Endothelial cell of umbilical vein (primary cell): ENCODE data around the gene TOR4A. TPM values are rescaled to one million over a fixed set of nuclear protein-coding genes. Genes with fewer than 3 reads are reported as not detected.

ENCODE experiments used
- BruUV-seq: library from RNA; stranded (reverse); fragments of 400-500 nt; replicated peaks from 2 replicates; lab custom pipeline; 2021; lab: Mats Ljungman, UMichigan
- CTCF ChIA-PET: fragments of 300-600, 350-600 bp; sonication (Branson Sonifier 250); formaldehyde crosslinking; loops from one replicate; lab custom pipeline; 2021; ENCODE audit warnings: antibody characterized with exemption, inconsistent platforms; lab: Charles Lee
- POLR2A ChIA-PET: fragments of 300-600, 350-600 bp; sonication (Branson Sonifier 250); formaldehyde crosslinking; loops from one replicate; lab custom pipeline; 2021; ENCODE audit warnings: antibody characterized with exemption, inconsistent platforms; lab: Charles Lee
- DNase-seq: peaks from one replicate; pipeline ENCODE4 v3.0.0-alpha.2; 2011; ENCODE audit warnings: low read depth, low spot score
- FAIRE-seq: peaks from 2 replicates; lab custom pipeline; 2011; peaks lifted over from hg19 to GRCh38; lab: Jason Lieb, UNC
- H2AFZ ChIP-seq: 2 replicates; pipeline ENCODE4 v1.6.0; 2012; ENCODE audit warnings: low read depth, low read length, control low read depth, inconsistent platforms
- H3K27ac ChIP-seq: 2 replicates; pipeline ENCODE4 v1.5.1; 2011; ENCODE audit warnings: low read depth, mild to moderate bottlenecking, control low read depth, low read length, moderate library complexity; ENCODE audit not compliant: insufficient read depth
- H3K27me3 ChIP-seq, 2 experiments: 2 replicates each; pipeline versions ENCODE4 v1.6.0 to v1.6.1; 2011; ENCODE audit warnings: low read length in 2 of 2, mixed read lengths in 1 of 2; ENCODE audit not compliant: control insufficient read depth in 2 of 2, insufficient read depth in 2 of 2
- H3K36me3 ChIP-seq, 2 experiments: 2 replicates in 1 of 2; 3 replicates in 1 of 2; pipeline ENCODE4 v1.5.1; 2011; ENCODE audit warnings: low read length in 2 of 2, mild to moderate bottlenecking in 1 of 2, moderate library complexity in 1 of 2; ENCODE audit not compliant: control insufficient read depth in 2 of 2, insufficient read depth in 2 of 2; ENCODE audit errors: extremely low read depth in 1 of 2
- H3K4me1 ChIP-seq: 3 replicates; pipeline ENCODE4 v1.5.1; 2011; ENCODE audit warnings: mild to moderate bottlenecking, low read length; ENCODE audit not compliant: control insufficient read depth, insufficient read depth; ENCODE audit errors: extremely low read depth
- H3K4me2 ChIP-seq: 2 replicates; pipeline ENCODE4 v1.6.1; 2011; ENCODE audit warnings: low read length, control low read depth, mixed read lengths; ENCODE audit not compliant: insufficient read depth
- H3K4me3 ChIP-seq, 3 experiments: fragments of 200-600 bp in 1 of 3; sonication (generic), shearing (Covaris generic) in 1 of 3; replicated peaks in 1 of 3; 2 replicates each; pipeline ENCODE4 v1.5.1; 2011 to 2016; ENCODE audit warnings: control low read depth in 3 of 3, low read length in 3 of 3, mild to moderate bottlenecking in 2 of 3, inconsistent platforms in 1 of 3, low read depth in 1 of 3, moderate library complexity in 1 of 3; ENCODE audit not compliant: insufficient read depth in 1 of 3
- H3K79me2 ChIP-seq: 2 replicates; pipeline ENCODE4 v1.6.0; 2012; ENCODE audit warnings: low read length, inconsistent platforms; ENCODE audit not compliant: control insufficient read depth, insufficient read depth
- H3K9ac ChIP-seq: replicated peaks from 2 replicates; pipeline ENCODE3; 2011; ENCODE audit warnings: low read length, control low read depth; ENCODE audit not compliant: insufficient read depth; ENCODE audit errors: extremely low read depth
- H3K9me1 ChIP-seq: replicated peaks from 3 replicates; pipeline ENCODE4 v1.6.0; 2011; ENCODE audit warnings: mild to moderate bottlenecking, low read length; ENCODE audit not compliant: control insufficient read depth, insufficient read depth; ENCODE audit errors: extremely low read depth
- H3K9me3 ChIP-seq: replicated peaks from 2 replicates; pipeline ENCODE4 v1.5.1; 2012; ENCODE audit warnings: low read length, inconsistent platforms; ENCODE audit not compliant: control insufficient read depth, insufficient read depth
- H4K20me1 ChIP-seq: replicated peaks from 2 replicates; pipeline ENCODE3; 2011; ENCODE audit warnings: mild to moderate bottlenecking, low read length; ENCODE audit not compliant: control insufficient read depth, insufficient read depth; ENCODE audit errors: extremely low read depth
- CTCF ChIP-seq, 2 donors: IDR thresholded peaks; 1 replicate in 1 of 2; 2 replicates in 1 of 2; pipeline ENCODE4 v1.5.1; 2011; ENCODE audit warnings: low read length in 2 of 2, mild to moderate bottlenecking in 2 of 2, moderate library complexity in 2 of 2, control low read depth in 1 of 2, inconsistent platforms in 1 of 2, low read depth in 1 of 2; ENCODE audit not compliant: insufficient read depth in 1 of 2; ENCODE audit errors: extremely low read depth in 1 of 2
- EZH2 ChIP-seq: IDR thresholded peaks from 2 replicates; pipeline ENCODE4 v1.6.1; 2012; ENCODE audit warnings: borderline replicate concordance, low read depth, mild to moderate bottlenecking, moderate library complexity, low read length, inconsistent platforms; ENCODE audit not compliant: severe bottlenecking
- FOS ChIP-seq: IDR thresholded peaks from 2 replicates; pipeline ENCODE4 v1.6.1; 2011; ENCODE audit warnings: mild to moderate bottlenecking, low read length, moderate library complexity, borderline replicate concordance; ENCODE audit not compliant: insufficient read depth
- GATA2 ChIP-seq: IDR thresholded peaks from 2 replicates; pipeline ENCODE4 v1.7.0; 2011; ENCODE audit warnings: low read depth, mild to moderate bottlenecking, moderate library complexity, mixed read lengths, low read length; ENCODE audit not compliant: insufficient read length, insufficient read depth
- JUN ChIP-seq: IDR thresholded peaks from 2 replicates; pipeline ENCODE4 v1.6.1; 2011; ENCODE audit warnings: borderline replicate concordance, low read depth; ENCODE audit not compliant: insufficient read length, insufficient read depth
- MAX ChIP-seq: IDR thresholded peaks from 2 replicates; pipeline ENCODE4 v1.6.1; 2011; ENCODE audit not compliant: insufficient read depth, insufficient read length
- MYC ChIP-seq: IDR thresholded peaks from one replicate; pipeline ENCODE4 v1.6.1; 2011; ENCODE audit warnings: mild to moderate bottlenecking, low read depth, low read length
- POLR2A ChIP-seq: IDR thresholded peaks from 2 replicates; pipeline ENCODE4 v1.6.1; 2012; ENCODE audit warnings: low read depth, mild to moderate bottlenecking, control low read depth, low read length
- POLR2AphosphoS5 ChIP-seq: IDR thresholded peaks from 2 replicates; pipeline ENCODE4 v1.6.1; 2012; ENCODE audit warnings: low read depth, mild to moderate bottlenecking, control low read depth, low read length, moderate library complexity; ENCODE audit not compliant: insufficient read depth
- dilution Hi-C: fragments of 300-500 bp; cut with MboI; formaldehyde crosslinking; loops from one replicate; pipeline ENCODE4 v1.15.0; 2019; ENCODE audit warnings: low sequenced_read_pairs; ENCODE audit not compliant: extremely low pct_ligation_motif_present
- intact Hi-C: fragments of 100-400 bp; cut with micrococcal nuclease; formaldehyde crosslinking; loops from one replicate; pipeline ENCODE4 v1.10.0; 2022
- polyA plus RNA-seq, 4 experiments: library from polyadenylated mRNA; depleted of rRNA in 3 of 4; stranded (reverse) in 3 of 4; unstranded in 1 of 4; fragments of >200 nt; gene quantifications; 2 replicates each; pipeline versions ENCODE4 v1.2.1 to v1.2.3, GENCODE V29; 2011 to 2012; ENCODE audit warnings: missing spikeins in 1 of 4
- total RNA-seq: library from RNA; stranded (reverse); gene quantifications from 2 replicates; pipeline ENCODE4 v1.2.3, GENCODE V29; 2021

TOR4A gene
- total and polyA plus RNA-seq, 2 donors (not counting 3 experiments of a cell fraction or from before 2014, with no cell fraction given) = 32.4 to 48.0 TPM

- dilution Hi-C loops (no loop called here), intact Hi-C loops (loop anchor here (2.0 kb wide), 1 partner anchor 56 kb away; no protein-coding TSS in a partner anchor)
- DNase-seq = no peak
- Histone ChIP-seq H3K9ac (peak overlapping the region; percentile 53), H3K27me3 (no peaks in the 10 kb centered on the region), H2AFZ (no peak overlapping the region), H3K9me1 (no peaks in the 10 kb centered on the region), H3K4me3 (peak overlapping the region in 2 of 3 experiments; percentile 70 to 83), H3K4me2 (peak overlapping the region; percentile 84), H3K27ac (peak overlapping the region; percentile 93), H3K36me3 (no peaks in the 10 kb centered on the region), H3K79me2 (peaks cover 26% of the 10 kb centered on the region), H3K4me1 (peaks cover 55% of the 10 kb centered on the region), H4K20me1 (no peaks in the 10 kb centered on the region), H3K9me3 (no peaks in the 10 kb centered on the region)
- no TSS peak for BruUV-seq
- no peak for FAIRE-seq
- ChIA-PET CTCF (interaction anchor here (0.7 to 1.5 kb wide), 6 partner anchors 12 to 270 kb away, joined by 3 to 7 read pairs (median 3); partner anchors contain the start of genes EXD3, NOXA1 and NSMF), POLR2A (interaction anchor here (1.5 kb wide), 1 partner anchor 58 kb away, joined by 3 read pairs; the partner anchor contains the start of gene TUBB4B)
- no peak for TF ChIP-seq EZH2
- no peak for TF ChIP-seq GATA2
- no peak for TF ChIP-seq CTCF (IDR thresholded peaks at IDR 0.05; ENCODE audit: extremely low read depth in 1 of 2, insufficient read depth in 1 of 2, low read depth in 1 of 2, low read length in 2 of 2)
- TF ChIP-seq JUN = no peak
- TF ChIP-seq FOS = no peak
- TF ChIP-seq MYC = no peak
- no peak for TF ChIP-seq POLR2A
- no peak for TF ChIP-seq POLR2AphosphoS5
- no peak for TF ChIP-seq MAX
Observed at GRCh38 chr9:137299203-137299565, 21.7 kb downstream of the TOR4A start.
